Limb (tissue), 2 donors: ENCODE measurements around the gene STAC.
"Not testable (repeated sequence)": the region's sequence is repeated elsewhere in the genome, so short reads cannot be mapped to it uniquely, and the experiment has no call there.

Source experiments
- DNase-seq, 2 donors: peaks; one replicate each; pipeline ENCODE4 v3.0.0-alpha.2; 2016; ENCODE audit errors: extremely low spot score in 2 of 2

The STAC gene

DNA sequence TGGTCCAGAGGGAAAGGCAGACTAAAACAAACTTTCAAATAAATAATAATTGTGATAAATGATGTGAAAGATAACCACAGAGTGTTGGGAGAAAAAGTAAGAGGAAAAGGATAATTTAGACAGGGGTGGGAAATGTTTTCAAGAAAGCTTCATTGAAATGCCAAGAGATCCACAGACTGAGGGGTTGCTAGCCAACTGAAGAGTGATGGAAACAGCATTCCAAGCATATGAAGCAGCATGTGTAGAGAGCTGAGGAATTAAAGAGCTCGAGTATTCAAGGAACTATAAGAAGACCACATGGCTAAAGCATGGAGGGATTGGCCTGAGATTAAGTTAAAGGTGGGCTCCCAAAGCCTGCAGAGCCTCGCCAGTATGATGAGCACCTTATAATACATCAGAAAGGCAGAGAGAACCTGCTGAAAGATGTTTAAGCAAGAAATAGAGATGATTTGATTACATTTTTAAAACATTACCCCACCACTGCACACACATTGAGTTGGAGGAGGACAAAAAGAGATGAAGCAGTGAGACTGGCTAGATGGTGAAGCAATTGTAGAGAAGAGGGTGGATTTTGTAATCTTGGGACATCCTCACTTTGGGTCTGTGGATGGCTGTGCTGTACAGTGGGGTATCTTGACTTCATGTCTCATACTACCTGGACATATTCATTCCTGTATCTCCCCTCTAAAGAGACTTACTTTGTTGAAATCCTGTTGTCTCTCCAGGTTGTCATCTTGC, 100.8 kb downstream of the STAC start:
- DNase-seq, result no peak

DNA sequence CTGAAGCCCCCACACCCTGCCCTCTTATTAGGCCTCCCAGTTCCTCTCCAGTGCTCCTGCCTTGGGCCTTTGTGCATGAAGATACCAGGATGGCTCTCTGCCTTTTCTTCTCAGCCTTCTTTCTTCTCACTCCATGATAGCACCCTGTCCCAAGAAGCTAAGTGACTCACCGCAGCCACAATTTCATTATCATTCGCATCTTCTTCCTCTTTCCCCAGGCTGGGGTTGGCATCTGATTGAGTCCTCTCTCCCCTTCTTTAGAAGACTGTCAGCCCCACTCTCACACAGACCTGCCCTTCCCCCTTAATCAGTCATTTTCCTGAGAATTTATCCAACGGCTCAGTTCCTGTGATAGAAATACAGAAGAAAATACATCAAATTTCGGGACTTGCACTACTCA, 102.0 kb downstream of the STAC start:
- DNase-seq, result no peak

DNA sequence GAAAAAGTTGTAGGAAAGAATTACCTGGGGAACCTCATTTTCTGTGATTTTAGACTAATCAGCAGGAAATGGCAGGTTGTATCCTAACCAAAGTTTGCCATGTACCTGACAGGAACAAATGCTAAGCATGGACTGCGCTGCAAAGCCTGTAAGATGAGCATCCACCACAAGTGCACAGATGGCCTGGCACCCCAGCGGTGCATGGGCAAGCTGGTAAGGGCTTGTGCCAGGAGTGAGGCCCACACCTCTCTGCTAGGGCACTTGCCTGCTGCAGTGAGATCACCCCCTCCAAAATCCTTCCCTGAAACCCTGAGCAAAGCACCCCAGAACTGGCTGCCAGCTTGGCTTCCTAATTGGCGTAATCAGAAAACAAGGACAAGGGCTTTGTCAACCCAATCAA, 102.6 kb downstream of the STAC start:
- DNase-seq, result no peak

DNA sequence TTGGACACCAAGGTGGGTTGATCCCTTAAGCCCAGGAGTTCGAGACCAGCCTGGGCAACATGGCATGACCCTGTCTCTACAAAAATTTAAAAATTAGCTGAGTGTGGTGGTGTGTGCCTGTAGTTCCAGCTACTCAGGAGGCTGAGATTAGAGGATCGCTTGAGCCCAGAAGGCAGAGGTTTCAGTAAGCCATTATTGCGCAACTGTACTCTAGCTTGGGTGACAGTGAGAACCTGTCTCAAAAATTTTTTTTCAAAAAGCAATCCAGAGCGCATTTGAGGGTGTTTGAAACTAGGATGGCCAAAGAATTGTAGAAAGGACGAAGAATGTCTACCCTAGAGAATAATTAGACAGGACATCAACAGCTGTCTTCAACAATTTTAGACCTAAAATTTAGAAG, 103.4 kb downstream of the STAC start:
- no peak for DNase-seq

DNA sequence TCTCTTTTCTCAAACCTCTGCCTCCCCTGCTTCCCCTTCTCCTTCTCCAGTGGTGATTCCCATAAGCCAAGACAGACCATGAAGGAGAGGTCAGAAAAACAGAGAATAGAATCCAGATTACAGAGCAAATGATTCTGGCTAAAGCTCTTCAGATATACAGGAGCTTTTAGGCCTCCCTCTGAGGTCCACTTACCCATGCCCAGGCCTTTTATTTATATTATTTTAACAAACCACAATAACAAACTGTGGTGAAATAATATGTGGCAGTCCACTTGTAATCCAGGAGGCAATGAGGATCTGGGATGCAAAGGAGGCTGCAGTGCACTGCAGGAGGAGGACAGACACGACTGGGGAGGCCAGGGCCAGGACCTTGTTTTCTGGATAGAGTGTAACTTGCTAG, 104.1 kb downstream of the STAC start:
- DNase-seq, result no peak

DNA sequence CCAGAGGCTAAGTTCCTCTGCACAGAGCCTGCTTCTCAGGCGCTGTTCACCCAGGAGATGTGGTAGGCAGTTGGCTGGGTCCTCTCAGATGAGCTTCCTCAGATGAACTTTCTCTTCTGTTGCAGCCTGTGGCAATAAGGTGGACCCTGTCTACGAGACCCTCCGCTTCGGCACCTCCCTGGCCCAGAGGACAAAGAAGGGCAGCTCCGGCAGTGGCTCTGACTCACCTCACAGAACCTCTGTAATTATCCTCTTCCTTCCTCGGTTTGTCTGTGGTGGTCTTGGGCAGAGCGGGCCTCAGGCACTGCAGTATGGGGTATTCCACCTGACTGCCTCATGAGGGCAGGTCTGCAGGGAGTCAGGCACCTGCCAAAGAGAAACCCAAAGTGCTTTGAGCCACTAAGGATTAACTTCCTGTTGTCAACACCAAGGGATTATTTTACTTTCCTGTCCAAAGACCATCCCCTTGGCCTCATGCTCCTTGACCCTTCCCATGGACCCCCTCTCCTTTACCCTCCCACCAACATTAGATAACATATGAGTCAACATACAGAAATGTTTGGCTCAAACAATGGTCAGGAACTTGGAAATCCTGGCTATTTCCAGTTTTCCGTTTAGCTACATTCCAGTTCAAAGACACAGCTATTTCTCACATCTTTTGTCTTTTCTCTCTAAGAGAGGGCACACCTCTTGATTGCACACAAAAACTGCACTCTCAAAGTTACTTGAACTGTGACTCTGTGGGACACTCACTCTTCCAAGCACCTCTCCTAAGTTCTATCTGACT, 105.9 kb downstream of the STAC start:
- DNase-seq, result no peak

DNA sequence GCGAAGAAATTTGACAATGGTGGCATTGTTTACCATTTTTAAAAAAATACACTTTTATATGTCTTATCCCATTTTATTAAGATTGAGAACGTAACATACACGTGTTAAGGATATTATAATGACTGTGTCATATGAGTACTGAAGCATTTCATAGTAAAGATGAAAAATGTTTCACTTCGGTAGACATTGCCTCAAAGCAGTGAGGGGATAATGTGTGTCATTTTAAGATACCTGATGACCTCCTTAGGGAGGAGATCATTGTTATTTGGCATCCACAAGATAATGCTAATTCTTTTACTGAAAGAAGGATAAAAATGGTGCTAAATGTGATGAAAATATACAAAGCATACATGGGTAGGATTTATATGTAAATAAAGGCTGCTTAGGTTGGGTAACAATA, 107.3 kb downstream of the STAC start:
- no peak for DNase-seq

DNA sequence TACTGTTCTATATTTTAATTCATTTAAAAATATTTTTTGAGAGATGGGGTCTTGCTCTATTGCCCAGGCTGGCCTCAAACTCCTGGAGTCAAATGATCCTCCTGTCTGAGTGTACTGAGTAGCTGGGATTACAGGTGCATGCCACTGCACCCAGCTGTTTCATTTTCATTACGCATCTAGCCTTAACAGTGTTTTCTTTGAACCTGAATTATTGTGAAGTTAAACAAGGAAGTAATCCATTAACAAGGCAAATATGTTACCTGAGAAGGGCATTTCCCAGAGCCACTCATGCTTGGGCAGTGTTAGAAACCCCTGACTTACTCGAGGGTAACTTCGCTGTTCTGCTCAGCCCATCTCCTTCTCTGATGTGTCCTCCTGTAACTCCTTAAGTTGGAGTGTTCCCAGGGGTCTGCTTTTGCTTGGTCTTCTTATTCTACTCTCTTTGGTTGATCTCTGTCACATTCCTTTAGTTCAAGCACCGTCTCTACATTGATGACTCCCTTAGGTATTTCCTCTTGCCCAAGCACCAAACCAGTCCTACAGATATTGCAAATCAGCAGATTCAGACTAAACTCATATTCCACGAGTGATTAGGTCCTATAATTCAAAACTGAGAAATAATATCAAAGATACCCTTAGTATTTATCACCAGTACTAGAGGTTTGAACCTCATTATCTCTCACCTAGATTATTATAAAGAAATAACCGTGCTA, 107.9 kb downstream of the STAC start:
- no peak for DNase-seq

DNA sequence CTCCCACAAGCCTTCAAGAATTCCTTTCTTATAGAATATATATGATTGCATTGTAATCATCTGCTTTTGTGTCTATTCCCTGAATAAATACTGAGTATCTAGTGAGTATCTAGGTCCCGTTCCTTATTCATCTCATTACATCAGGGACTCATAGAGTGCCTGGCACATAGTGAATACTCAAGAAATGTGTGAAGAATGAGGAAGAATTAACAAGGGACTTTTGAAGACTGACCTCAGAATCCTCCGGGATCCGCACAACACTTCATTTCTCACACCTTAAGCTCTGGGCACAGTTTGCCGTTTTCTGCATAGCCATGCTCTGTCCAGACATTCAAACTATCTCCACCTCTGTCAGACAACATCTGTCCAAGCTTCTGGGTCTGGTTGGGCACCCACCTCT, 108.8 kb downstream of the STAC start:
- no peak for DNase-seq

DNA sequence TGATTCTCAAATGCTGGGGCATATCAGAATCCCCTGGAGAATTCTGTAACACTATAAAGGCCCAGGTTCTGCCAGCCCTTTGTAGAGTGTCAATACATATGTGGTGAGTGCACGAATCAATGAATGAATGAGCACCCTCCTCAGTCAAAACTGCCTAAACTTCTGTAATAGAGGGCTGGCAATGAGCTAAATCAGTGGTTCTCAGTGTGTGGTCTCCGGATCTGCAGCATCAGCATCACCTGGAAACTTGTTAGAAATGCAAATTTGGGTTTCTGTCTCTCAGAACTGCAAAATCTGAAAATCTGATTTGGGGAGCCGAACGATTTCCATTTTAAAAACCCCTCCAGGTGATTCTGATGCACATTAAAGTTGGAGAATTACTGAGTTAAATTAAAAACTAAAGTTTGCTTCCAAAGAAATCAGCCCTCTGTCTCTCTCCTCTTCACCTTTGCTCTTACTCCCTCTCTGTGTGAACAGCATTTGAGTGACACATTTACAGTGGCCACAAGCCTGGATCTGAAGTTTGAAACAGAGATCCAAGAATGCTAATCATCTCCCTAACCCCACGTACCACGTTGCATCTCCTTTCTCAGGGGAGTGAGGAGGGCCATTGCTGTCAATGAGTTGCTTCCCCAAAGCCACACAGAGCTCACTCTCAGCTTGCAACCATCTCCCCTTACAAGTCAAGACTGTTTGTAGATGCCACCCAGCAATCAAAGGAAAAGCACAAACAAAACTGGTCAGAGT, 109.5 kb downstream of the STAC start:
- no peak for DNase-seq

DNA sequence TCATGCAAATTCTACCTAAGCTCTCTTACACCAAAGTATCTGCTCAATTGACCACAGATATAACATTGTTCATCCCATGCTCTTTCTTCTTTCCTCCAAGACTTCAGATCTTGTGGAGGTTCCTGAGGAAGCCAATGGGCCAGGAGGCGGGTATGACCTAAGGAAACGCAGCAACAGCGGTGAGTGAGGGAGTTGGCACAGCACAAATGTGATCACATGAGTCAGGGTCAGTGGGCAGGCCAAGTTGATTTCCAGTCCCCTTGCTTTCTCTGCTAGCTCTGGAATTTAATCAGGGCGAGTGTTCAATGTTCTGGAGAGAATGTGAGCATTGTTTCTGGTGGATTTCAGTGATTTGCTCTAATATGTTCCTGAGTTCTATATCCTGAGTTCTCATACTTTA, 112.7 kb downstream of the STAC start:
- DNase-seq, result no peak

DNA sequence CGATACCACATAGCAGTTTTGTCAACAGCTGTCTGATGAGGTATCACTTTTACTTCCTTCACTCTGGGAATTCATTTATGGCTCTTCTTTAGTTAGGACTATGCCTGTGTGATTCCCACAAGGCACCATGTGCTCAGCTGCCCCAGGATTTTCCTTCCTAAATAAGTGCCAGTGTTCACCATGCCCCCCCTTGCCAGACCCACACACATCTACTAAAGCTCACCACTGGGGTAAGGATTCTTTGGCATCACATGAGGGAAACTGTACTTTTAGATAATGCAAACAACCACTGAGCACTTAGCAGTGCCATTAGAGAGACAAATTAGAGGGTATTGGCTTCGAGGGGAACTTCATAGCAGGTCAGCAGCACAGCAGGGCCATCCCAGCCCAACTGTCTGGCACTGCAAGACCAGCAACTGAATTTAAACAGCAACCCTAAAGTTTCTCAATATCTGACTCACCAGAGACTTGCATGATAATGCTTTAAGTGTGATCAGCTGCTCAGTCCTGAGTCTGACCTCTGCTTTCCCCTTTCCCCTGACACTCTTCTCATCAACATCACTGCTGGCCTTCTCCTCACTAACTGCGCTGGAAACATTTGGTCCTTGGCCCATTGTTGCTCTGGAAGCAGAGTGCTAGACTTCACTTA, 114.3 kb downstream of the STAC start:
- DNase-seq, result peak in 1 of 2 donors; percentile 24

DNA sequence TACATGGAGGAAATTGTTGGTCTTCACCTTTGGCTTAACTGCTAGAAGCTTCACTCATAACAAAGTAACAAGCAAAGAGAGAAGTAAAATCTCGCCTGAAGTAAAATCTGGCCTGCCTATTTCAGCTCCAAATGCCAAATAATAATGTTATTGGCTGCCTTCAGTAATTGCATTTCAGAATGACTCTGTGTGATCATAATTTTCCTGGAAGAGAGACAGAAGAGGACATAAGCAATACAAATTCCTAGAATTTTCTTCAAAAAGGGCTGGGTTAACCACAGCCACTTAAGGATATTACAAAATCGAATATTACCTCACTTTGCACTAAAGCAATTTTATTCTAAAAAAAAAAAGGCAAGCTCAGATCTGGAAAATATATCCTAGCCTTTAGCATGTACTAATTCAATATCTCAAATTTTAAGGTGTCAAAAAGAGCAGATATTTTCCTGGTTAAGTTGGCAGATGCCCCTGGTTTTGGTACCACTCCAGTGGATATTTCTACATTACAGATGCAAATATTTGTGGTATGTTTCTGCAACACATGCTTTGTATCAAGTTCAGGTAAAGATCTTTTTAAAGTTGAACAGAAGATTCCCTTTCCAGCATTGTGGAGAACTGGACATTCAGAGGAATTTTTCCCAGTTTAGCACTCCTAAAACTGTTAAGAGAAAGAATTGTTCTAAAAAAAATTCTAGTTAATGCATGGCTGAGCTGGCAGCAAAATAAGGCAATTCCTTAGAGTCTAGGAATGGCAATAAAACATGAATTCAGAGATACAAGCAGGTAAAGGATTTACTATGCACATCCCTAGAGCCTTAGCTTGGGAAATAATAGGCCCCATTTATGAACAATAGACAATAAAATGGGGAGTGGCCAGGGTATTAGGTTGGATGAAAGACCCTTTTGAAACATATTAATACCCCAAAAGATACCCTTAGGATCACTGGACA, 116.7 kb downstream of the STAC start:
- peak in 1 of 2 donors; percentile 84 for DNase-seq

DNA sequence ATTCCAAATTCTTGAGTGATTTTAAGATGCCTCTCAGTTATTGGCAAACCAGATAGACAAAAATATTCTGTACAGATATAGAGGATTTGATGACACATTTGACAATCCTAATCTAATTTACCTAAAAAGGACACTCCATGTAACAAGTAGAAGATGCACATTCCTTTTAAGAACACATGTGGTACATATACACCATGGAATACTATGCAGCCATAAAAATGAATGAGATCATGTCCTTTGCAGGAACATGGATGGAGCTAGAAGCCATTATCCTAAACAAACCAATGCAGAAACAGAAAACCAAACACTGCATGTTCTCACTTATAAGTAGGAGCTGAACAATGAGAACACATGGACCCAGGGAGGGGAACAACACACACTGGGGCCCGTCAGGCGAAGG, 119.7 kb downstream of the STAC start:
- not testable (repeated sequence) for DNase-seq

DNA sequence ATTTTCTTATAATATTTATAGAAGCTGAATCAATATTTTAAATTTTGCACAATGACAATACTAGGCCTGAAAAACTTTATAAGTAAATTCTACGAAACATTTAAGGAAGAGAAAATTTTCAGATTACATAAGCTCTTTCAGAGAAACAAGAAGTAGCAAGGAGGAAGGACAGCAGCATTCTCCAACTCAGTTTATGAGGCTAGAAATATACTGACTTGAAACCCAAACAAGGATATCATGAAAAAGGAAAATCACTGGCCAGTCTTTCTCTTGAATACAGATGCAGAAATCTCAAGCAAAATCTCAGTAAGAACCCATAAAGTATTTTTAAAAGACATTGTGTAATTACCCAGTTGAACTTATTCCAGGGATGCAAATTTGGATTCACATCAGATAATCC, 121.3 kb downstream of the STAC start:
- DNase-seq, result no peak

DNA sequence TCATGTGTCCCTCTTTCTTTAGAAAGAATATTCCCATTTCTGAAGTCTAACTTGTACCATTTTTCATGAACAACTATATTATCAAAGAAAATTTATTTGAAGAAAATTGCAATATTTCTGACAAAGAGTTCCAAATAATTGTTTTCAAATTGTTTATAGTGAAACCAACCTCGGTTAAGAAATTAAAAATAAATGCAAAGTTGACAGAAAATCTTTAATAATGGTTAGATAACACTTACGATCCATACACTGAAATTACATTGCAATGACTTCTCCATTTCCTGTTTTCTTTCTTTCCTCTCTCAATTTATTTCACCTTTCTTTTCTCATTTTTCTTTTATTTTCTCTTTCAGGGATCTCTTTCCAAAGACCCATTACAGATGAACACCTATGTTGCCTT, 125.1 kb downstream of the STAC start:
- DNase-seq, result no peak

DNA sequence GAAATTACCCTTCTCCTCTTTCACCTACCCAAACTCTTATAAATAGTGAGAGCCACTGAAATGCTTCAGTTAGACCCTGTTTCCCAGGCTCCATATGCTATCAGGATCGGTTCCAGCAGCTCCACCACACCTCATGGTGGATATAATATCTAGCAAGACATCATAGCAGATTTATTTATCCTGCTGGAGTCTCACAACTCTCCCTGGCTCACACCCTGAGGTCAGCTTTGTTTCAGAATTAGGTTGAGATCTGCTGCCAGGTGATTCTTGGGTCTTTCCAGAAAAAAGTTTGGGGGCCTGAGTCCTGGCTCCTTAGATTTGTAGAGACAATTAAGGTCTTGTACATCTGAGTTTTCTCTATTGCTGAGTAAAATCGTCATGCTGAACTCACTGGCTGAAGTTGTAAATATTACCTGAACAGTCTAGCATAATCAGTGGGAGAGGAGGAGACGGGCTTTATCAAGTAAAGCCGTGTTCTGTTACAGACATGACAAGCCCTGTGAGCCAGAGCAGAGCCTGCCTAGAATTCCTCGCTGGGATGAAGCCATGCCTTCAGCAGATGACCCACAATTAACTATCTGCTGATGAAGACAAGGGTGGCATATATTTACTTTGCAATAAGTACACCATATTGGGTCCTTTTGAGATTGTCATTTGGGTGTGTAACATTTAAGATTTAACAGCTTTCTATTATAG, 131.6 kb downstream of the STAC start:
- DNase-seq, result no peak

DNA sequence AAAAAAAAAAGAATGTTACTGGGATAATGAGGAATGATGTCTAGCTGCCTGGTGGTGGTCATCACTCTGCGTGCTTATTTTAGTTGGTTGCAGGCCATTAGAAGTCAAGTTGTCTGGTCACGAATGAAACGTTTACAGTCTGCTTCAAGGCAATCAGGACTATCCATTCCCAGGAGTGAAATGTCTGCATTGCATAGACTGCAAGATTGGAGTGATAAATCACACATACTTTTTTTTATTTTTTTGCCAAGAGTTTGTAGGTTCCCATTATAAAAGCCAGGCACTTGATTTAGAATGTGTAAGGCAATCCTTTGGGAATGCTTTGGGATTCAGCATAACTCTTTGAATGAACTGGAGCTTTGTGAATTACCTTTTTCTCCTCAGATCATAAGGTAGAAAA, 132.3 kb downstream of the STAC start:
- no peak for DNase-seq

DNA sequence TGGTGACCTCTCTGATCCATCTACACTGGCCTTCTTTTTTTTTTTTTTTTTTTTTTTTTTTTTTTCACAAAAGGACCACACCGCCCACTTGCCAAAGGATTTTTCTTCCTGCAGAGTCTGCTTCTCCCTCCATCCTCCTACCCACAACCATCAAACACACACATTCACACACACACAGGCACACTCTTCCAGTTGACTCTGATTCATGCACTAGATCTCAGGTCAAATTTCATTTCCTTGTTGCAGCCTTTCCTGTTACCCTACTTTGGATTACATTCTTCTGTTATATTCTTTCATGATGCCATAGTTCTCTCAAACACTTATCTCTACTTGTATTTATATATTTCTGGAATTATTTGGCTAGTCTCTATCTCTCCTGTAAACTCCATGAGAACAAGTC, 133.9 kb downstream of the STAC start:
- no peak for DNase-seq

DNA sequence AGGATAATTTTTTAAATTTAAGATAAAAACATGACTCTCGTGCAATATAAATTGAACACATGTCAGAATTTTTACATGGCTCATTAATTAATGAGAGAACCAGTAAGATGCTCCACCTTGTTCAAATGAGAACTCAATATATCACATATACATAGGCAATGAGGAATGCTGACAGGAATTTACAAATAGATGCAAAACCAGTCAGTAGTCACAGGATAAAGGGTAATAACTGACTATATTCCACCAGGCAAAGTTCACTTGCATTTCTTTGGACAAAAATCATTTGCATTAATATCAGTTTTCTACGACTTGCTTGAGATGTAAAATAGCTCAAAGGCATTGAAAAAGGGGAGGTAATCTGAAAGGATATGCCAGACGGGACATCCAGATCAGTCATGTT, 139.4 kb downstream of the STAC start:
- DNase-seq, result no peak
